Measurements from ENCODE around the gene PIKFYVE. TPM values are rescaled to one million over a fixed set of nuclear protein-coding genes. Genes with fewer than 3 reads are reported as not detected.

The PIKFYVE gene
- total and polyA plus RNA-seq, 10 of the 15 experiments (the other 5 are each of a cell fraction or from before 2014, with no cell fraction given) = 5.2 to 41.7 (median 19.6) TPM

DNA sequence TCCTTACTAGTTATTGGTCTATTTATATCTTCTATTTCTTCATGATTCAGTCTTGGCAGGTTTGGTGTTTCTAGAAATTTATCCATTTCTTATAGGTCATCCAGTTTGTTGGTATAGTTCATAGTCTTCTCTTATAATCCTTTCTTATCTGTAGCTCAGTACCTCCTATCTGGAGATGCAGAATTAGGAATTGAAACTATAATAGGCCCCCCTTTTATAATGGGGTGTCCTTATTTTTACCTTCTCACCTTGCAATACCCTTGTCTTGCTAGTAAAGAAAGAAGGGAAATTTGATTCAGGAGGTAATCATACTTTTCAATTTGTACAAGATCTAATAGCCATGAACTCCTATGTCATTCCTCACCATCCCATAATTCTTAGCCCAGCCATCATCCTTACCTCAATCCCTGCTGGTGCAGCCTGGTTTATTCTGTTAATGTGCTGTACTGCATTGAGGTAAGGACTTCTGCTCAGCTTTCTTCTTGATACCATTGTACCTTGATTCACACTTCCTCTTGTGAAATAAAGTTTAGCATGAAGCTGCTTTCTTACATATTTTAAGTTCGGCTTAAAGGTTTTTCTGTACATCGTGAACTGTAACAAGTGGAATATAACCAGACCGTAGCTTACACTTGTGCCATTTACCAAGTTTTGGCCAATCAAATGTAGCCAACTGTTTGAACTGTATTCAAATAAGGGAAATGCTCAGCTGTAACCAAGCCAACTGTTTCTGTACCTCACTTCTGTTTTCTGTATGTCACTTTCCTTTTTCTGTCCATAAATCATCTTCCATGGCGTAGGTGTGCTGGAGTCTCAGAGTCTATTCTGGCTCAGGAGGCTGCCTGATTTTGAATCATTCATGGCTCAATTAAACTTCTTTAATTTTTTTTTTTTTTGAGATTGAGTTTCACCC lies 100.4 kb downstream of the PIKFYVE start (continued):
- TF ChIP-seq, protein P1, sequence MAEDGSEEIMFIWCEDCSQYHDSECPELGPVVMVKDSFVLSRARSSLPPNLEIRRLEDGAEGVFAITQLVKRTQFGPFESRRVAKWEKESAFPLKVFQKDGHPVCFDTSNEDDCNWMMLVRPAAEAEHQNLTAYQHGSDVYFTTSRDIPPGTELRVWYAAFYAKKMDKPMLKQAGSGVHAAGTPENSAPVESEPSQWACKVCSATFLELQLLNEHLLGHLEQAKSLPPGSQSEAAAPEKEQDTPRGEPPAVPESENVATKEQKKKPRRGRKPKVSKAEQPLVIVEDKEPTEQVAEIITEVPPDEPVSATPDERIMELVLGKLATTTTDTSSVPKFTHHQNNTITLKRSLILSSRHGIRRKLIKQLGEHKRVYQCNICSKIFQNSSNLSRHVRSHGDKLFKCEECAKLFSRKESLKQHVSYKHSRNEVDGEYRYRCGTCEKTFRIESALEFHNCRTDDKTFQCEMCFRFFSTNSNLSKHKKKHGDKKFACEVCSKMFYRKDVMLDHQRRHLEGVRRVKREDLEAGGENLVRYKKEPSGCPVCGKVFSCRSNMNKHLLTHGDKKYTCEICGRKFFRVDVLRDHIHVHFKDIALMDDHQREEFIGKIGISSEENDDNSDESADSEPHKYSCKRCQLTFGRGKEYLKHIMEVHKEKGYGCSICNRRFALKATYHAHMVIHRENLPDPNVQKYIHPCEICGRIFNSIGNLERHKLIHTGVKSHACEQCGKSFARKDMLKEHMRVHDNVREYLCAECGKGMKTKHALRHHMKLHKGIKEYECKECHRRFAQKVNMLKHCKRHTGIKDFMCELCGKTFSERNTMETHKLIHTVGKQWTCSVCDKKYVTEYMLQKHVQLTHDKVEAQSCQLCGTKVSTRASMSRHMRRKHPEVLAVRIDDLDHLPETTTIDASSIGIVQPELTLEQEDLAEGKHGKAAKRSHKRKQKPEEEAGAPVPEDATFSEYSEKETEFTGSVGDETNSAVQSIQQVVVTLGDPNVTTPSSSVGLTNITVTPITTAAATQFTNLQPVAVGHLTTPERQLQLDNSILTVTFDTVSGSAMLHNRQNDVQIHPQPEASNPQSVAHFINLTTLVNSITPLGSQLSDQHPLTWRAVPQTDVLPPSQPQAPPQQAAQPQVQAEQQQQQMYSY (CRISPR knock-in tag; IDR thresholded peaks at IDR 0.05) = no peak
- no peak for TF ChIP-seq NBN (IDR thresholded peaks at IDR 0.05)
- peak; percentile 78 for TF ChIP-seq CREB1 (IDR thresholded peaks at IDR 0.05; ENCODE audit: low read depth)
- TF ChIP-seq NFIC (IDR thresholded peaks at IDR 0.05; ENCODE audit: low read depth, low read length) = no peak
- TF ChIP-seq BCL11A (IDR thresholded peaks at IDR 0.05; ENCODE audit: low read depth, low read length) = no peak
- no peak for TF ChIP-seq PAX8 (IDR thresholded peaks at IDR 0.05)
- TF ChIP-seq MTA2 (IDR thresholded peaks at IDR 0.05; ENCODE audit: low read depth) = no peak
- TF ChIP-seq BMI1 (IDR thresholded peaks at IDR 0.05; ENCODE audit: borderline replicate concordance) = 0 out of 2 replicates have a peak, but pooled peaks have one; percentile 17
- no peak for TF ChIP-seq ZSCAN29 (IDR thresholded peaks at IDR 0.05)
- peak; percentile 41; the same call in 1 of the 3 replicates for TF ChIP-seq POU2F2 (IDR thresholded peaks at IDR 0.05; ENCODE audit: borderline replicate concordance, low read depth, low read length)
- TF ChIP-seq RUNX3 (IDR thresholded peaks at IDR 0.05; ENCODE audit: low read length) = no peak
- TF ChIP-seq MTA3 (IDR thresholded peaks at IDR 0.05; ENCODE audit: borderline replicate concordance, low read length) = no peak
- TF ChIP-seq, protein P2, sequence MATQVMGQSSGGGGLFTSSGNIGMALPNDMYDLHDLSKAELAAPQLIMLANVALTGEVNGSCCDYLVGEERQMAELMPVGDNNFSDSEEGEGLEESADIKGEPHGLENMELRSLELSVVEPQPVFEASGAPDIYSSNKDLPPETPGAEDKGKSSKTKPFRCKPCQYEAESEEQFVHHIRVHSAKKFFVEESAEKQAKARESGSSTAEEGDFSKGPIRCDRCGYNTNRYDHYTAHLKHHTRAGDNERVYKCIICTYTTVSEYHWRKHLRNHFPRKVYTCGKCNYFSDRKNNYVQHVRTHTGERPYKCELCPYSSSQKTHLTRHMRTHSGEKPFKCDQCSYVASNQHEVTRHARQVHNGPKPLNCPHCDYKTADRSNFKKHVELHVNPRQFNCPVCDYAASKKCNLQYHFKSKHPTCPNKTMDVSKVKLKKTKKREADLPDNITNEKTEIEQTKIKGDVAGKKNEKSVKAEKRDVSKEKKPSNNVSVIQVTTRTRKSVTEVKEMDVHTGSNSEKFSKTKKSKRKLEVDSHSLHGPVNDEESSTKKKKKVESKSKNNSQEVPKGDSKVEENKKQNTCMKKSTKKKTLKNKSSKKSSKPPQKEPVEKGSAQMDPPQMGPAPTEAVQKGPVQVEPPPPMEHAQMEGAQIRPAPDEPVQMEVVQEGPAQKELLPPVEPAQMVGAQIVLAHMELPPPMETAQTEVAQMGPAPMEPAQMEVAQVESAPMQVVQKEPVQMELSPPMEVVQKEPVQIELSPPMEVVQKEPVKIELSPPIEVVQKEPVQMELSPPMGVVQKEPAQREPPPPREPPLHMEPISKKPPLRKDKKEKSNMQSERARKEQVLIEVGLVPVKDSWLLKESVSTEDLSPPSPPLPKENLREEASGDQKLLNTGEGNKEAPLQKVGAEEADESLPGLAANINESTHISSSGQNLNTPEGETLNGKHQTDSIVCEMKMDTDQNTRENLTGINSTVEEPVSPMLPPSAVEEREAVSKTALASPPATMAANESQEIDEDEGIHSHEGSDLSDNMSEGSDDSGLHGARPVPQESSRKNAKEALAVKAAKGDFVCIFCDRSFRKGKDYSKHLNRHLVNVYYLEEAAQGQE (IDR thresholded peaks at IDR 0.05; ENCODE audit: low read depth, low read length) = no peak
- no peak for TF ChIP-seq ZNF622 (IDR thresholded peaks at IDR 0.05)
- TF ChIP-seq EED (IDR thresholded peaks at IDR 0.05; ENCODE audit: low read depth) = no peak
- TF ChIP-seq PAX5 (IDR thresholded peaks at IDR 0.05; ENCODE audit: borderline replicate concordance, low read depth, low read length) = no peak
- no peak for TF ChIP-seq SUZ12 (IDR thresholded peaks at IDR 0.05; ENCODE audit: unreplicated experiment)
- TF ChIP-seq, protein P3, sequence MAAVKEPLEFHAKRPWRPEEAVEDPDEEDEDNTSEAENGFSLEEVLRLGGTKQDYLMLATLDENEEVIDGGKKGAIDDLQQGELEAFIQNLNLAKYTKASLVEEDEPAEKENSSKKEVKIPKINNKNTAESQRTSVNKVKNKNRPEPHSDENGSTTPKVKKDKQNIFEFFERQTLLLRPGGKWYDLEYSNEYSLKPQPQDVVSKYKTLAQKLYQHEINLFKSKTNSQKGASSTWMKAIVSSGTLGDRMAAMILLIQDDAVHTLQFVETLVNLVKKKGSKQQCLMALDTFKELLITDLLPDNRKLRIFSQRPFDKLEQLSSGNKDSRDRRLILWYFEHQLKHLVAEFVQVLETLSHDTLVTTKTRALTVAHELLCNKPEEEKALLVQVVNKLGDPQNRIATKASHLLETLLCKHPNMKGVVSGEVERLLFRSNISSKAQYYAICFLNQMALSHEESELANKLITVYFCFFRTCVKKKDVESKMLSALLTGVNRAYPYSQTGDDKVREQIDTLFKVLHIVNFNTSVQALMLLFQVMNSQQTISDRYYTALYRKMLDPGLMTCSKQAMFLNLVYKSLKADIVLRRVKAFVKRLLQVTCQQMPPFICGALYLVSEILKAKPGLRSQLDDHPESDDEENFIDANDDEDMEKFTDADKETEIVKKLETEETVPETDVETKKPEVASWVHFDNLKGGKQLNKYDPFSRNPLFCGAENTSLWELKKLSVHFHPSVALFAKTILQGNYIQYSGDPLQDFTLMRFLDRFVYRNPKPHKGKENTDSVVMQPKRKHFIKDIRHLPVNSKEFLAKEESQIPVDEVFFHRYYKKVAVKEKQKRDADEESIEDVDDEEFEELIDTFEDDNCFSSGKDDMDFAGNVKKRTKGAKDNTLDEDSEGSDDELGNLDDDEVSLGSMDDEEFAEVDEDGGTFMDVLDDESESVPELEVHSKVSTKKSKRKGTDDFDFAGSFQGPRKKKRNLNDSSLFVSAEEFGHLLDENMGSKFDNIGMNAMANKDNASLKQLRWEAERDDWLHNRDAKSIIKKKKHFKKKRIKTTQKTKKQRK (IDR thresholded peaks at IDR 0.05; ENCODE audit: low read depth, low read length) = no peak
- TF ChIP-seq ATF7 (IDR thresholded peaks at IDR 0.05; ENCODE audit: low read depth) = peak; percentile 67
- 0 out of 4 replicates have a peak, but pooled peaks of 1 of the 2 experiments have one; percentile 13 for TF ChIP-seq IKZF2 (IDR thresholded peaks at IDR 0.05)
- TF ChIP-seq RB1 (IDR thresholded peaks at IDR 0.05; ENCODE audit: borderline replicate concordance) = no peak

Data from GM12878 (cell line).